ENCODE measurements around the gene TPGS1.

TPGS1 gene

DNA sequence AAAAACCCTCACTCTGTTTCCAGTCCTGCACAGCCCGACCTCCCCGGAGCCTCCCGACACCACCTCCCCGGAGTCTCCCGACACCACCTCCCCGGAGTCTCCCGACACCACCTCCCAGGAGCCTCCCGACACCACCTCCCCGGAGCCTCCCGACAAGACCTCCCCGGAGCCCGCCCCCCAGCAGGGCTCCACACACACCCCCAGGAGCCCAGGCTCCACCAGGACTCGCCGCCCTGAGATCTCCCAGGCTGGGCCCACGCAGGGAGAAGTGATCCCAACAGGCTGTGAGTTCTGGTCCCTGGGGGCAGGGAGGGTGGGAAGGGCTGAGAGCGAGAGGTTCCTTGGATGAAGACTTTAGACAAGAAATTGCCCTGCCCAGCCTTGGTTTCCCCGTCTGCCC, 5.7 kb upstream of the TPGS1 start:
- Histone ChIP-seq H3K4me1 (ENCODE audit: control insufficient read depth, low read depth, low read length) (no peaks in the 10 kb centered on the region), H3K4me3 (ENCODE audit: low read length) (no peak overlapping the region), H3K36me3 (ENCODE audit: control insufficient read depth, low read depth, low read length) (no peaks in the 10 kb centered on the region), H3K9ac (ENCODE audit: low read length) (no peak overlapping the region), H3K27me3 (ENCODE audit: control insufficient read depth, insufficient read depth, low read length) (peaks cover 35% of the 10 kb centered on the region), H3K27ac (ENCODE audit: low read length) (no peak overlapping the region), H3K9me3 (ENCODE audit: control insufficient read depth, low read depth, low read length) (no peaks in the 10 kb centered on the region)

DNA sequence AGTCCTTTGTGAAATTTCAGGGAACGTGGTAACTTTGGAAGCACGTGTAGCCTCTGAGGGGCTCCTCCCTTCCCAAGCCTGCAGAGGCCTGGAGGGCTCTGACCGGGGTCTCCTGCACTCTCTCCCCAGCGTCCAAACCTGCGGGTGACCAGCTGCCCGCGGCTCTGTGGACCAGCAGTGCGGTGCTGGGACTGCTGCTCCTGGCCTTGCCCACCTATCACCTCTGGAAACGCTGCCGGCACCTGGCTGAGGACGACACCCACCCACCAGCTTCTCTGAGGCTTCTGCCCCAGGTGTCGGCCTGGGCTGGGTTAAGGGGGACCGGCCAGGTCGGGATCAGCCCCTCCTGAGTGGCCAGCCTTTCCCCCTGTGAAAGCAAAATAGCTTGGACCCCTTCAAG, 2.7 kb upstream of the TPGS1 start:
- H3K27me3 ChIP-seq (ENCODE audit: control insufficient read depth, insufficient read depth, low read length): peaks cover 10% of the 10 kb centered on the region
- H3K9me3 ChIP-seq (ENCODE audit: control insufficient read depth, low read depth, low read length): no peaks in the 10 kb centered on the region
- H3K9ac ChIP-seq (ENCODE audit: low read length): no peak overlapping the region
- H3K4me3 ChIP-seq (ENCODE audit: low read length): no peak overlapping the region
- H3K36me3 ChIP-seq (ENCODE audit: control insufficient read depth, low read depth, low read length): no peaks in the 10 kb centered on the region
- no peak overlapping the region for H3K27ac ChIP-seq (ENCODE audit: low read length)
- no peaks in the 10 kb centered on the region for H3K4me1 ChIP-seq (ENCODE audit: control insufficient read depth, low read depth, low read length)

DNA sequence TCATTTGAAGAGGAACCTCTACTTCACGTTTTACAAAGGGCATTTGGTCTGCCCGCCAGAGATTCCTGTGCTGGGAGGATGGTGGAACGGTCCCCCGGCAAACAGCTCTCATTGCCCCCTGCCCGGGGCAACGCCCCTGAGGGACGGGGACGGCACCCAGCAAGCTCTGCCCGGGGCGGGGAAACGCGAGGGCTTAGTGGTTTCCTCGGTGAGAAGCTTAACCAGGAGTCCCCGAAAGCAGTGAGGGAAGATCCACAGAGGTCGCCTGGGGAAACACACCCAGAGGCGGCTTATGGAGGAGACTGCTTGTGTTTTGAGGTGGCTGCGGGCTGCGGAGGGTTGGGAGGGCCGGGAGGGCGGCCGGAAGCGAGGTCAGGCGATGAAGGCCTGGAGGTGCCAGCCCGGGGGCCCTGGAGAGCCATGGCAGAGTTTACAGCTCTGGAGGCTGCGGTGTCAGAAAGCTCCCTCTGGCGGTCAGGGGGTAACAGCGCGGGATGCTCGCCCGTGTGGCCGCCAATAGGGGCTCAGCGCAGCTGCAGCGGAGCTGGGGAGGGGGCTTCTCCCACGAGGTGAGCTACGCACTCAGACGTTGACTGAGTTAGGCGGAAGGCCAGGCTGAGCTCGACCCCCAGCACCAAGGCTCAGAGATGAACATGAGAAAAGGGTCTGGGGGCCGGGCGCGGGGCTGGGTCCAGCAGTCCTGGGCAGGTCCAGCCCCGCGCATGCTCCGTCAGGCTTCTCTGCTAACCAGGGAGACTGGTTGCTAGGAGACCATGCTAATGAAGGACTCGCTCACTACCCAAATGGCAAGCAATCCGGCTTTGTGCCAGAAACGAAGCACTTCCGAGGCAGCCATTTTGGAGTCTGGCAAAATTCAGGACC, 652 bp upstream of the TPGS1 start:
- peaks cover 9% of the 10 kb centered on the region for H3K4me1 ChIP-seq (ENCODE audit: control insufficient read depth, low read depth, low read length)
- H3K27me3 ChIP-seq (ENCODE audit: control insufficient read depth, insufficient read depth, low read length): peaks cover 9% of the 10 kb centered on the region
- no peaks in the 10 kb centered on the region for H3K9me3 ChIP-seq (ENCODE audit: control insufficient read depth, low read depth, low read length)
- H3K9ac ChIP-seq (ENCODE audit: low read length): peak overlapping the region; percentile 71
- H3K4me3 ChIP-seq (ENCODE audit: low read length): peak overlapping the region; percentile 77
- peak overlapping the region; percentile 85 for H3K27ac ChIP-seq (ENCODE audit: low read length)
- H3K36me3 ChIP-seq (ENCODE audit: control insufficient read depth, low read depth, low read length): no peaks in the 10 kb centered on the region

DNA sequence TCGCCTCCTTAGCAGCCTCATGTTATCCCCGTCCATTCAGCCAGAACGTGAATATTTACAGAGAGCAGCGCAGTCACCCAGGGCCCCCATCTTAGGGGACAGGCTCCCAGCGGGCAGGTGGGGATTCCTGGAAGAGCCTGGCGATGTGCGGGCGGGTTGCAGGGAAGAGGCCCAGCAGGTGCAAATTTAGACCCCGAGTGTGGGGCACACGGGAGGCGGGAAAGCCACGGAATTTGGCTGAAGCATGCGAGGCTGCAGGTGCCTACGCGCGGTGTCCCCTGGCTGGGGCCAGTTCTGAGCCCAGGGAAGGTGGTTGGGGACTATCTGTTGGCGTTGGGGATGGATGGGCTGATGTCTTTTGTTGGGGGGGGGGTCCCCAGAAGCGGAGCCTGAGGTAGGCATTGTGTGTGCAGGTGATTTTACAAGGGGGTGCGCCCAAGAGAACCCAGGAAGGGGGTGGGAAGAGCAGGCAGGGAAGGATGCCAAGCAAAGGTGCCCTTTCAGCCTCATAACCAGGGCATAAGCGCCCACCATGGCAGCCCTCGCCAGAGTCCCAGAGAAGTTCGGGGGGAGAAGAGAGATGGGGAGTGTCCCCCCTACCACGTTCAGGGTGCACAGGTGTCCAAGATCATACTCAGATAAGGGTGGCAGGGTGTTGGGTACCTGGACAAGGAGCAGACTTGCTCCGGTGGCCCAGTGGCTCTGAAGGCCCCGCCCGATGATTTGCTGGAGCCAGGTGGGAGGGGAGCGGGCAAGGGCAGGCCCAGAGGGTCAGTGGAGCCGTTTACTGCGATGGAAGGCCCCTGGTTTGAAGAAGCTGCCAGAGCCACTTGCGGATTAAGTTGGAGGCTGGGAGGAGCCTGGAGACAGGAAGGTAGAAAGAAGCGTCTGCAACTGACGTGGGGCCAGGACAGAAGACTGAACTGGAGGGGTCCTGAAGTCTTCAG, 1.2 kb downstream of the TPGS1 start:
- H3K36me3 ChIP-seq (ENCODE audit: control insufficient read depth, low read depth, low read length): no peaks in the 10 kb centered on the region
- peak overlapping the region; percentile 71 for H3K9ac ChIP-seq (ENCODE audit: low read length)
- H3K4me1 ChIP-seq (ENCODE audit: control insufficient read depth, low read depth, low read length): peaks cover 10% of the 10 kb centered on the region
- H3K9me3 ChIP-seq (ENCODE audit: control insufficient read depth, low read depth, low read length): no peaks in the 10 kb centered on the region
- H3K27ac ChIP-seq (ENCODE audit: low read length): no peak overlapping the region
- H3K4me3 ChIP-seq (ENCODE audit: low read length): peak overlapping the region; percentile 77
- peaks cover 27% of the 10 kb centered on the region for H3K27me3 ChIP-seq (ENCODE audit: control insufficient read depth, insufficient read depth, low read length)

DNA sequence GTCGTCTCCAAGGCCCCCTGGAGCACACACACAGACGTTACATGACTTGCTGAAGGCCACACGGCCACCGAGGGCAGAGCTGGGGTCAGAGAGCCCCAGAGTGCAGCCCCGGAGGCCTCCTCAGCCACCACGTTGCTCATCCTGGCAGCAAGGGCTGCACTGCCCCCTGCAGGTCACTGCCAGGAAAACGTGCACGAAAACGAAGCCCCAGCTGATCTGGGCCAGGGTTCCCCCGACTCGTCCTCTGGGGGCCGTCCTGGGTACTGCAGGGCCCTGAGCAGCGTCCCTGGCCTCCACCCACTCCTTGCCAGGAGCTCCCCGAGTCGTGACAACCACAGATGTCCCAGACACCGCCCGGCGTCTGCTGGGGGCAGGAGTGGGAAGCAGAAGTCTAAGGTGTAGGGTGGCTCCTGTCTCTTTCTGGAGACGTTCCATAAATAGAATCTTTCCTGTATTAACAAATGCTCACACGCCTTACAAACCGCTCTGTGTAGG, 3.4 kb downstream of the TPGS1 start:
- Histone ChIP-seq H3K4me3 (ENCODE audit: low read length) (peak overlapping the region; percentile 43), H3K36me3 (ENCODE audit: control insufficient read depth, low read depth, low read length) (no peaks in the 10 kb centered on the region), H3K9me3 (ENCODE audit: control insufficient read depth, low read depth, low read length) (no peaks in the 10 kb centered on the region), H3K9ac (ENCODE audit: low read length) (peak overlapping the region; percentile 32), H3K27ac (ENCODE audit: low read length) (no peak overlapping the region), H3K27me3 (ENCODE audit: control insufficient read depth, insufficient read depth, low read length) (peaks cover 38% of the 10 kb centered on the region), H3K4me1 (ENCODE audit: control insufficient read depth, low read depth, low read length) (peaks cover 10% of the 10 kb centered on the region)

DNA sequence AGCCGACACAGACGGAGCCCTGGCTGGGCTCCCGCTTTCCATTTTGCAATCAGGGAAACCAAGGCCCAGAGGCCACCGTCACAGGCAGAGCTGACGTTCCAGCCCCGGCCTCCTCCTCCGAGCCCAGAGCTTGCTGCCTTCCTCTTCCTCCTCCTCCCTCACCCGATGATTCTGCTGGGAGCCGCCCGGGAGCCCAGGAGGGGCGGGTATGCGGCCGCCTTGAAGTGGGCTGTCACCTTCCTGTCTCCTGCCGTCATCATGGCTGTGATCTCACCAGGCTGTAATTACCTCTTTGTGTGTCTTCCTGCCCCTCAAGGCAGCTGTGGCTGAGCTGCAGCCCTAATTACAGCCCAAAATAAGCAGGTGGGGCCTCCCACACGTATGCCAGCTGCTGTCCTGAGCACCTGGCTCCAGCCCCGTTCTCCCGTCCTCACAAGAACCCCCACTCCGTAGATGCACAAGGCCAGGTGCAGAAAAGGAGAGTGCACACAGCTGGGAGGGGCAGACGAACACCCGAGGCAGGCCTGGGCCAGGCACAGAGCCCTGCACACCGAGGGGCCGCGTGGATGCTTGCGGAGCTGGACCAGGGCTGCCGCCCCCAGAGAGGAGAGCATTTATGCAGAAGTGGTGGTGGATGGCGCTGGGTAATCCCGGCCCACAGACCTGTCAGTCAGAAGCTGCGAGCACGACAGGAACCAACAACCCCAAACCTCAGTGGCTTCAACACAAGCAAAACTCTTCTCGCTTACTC, 4.0 kb downstream of the TPGS1 start:
- peaks cover 10% of the 10 kb centered on the region for H3K4me1 ChIP-seq (ENCODE audit: control insufficient read depth, low read depth, low read length)
- H3K27me3 ChIP-seq (ENCODE audit: control insufficient read depth, insufficient read depth, low read length): peaks cover 38% of the 10 kb centered on the region
- H3K4me3 ChIP-seq (ENCODE audit: low read length): peak overlapping the region; percentile 43
- H3K27ac ChIP-seq (ENCODE audit: low read length): no peak overlapping the region
- peak overlapping the region; percentile 32 for H3K9ac ChIP-seq (ENCODE audit: low read length)
- H3K36me3 ChIP-seq (ENCODE audit: control insufficient read depth, low read depth, low read length): no peaks in the 10 kb centered on the region
- H3K9me3 ChIP-seq (ENCODE audit: control insufficient read depth, low read depth, low read length): no peaks in the 10 kb centered on the region

DNA sequence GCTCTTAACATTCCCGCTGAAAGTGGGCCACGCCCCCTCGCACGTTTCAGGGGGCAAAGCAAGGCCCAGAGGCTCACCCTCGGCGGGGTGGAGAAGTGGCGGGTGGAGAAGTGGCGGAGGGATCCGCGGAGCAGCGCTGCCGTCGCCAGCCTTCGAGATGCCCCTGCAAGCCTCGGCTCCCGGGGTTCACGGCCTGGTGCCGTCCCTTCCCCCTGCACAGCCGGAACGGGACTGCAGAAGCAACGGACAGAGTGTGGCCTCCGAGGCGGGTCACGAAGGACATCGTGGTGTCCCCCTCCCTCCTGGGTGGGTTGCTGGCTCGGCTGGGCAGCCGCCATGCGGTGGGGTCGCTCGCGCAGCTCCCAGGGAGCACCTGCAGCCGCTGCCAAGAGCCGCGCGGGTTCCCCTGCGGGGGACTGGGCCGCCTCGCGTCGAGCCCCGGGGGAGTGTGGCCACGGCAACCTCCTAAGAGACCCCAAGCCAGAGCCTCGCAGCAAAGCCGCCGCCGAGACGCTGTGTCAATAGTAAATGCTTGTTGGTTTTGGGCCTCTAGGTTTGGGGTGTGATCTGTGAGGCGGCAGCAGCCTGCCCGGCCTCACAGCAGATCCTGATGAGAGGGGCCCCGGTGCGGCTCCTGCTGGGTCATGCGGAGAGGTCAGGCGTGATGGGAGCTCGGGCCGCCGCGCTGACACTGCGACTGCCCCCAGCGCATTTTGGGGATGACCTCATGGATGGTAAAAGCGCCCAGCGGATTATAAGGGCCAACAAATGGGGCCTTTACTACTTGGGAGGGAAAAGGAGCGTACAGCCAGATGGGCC, 5.5 kb downstream of the TPGS1 start:
- Histone ChIP-seq H3K4me3 (ENCODE audit: low read length) (no peak overlapping the region), H3K9ac (ENCODE audit: low read length) (no peak overlapping the region), H3K9me3 (ENCODE audit: control insufficient read depth, low read depth, low read length) (no peaks in the 10 kb centered on the region), H3K36me3 (ENCODE audit: control insufficient read depth, low read depth, low read length) (no peaks in the 10 kb centered on the region), H3K27me3 (ENCODE audit: control insufficient read depth, insufficient read depth, low read length) (peaks cover 38% of the 10 kb centered on the region), H3K27ac (ENCODE audit: low read length) (no peak overlapping the region), H3K4me1 (ENCODE audit: control insufficient read depth, low read depth, low read length) (peaks cover 10% of the 10 kb centered on the region)

DNA sequence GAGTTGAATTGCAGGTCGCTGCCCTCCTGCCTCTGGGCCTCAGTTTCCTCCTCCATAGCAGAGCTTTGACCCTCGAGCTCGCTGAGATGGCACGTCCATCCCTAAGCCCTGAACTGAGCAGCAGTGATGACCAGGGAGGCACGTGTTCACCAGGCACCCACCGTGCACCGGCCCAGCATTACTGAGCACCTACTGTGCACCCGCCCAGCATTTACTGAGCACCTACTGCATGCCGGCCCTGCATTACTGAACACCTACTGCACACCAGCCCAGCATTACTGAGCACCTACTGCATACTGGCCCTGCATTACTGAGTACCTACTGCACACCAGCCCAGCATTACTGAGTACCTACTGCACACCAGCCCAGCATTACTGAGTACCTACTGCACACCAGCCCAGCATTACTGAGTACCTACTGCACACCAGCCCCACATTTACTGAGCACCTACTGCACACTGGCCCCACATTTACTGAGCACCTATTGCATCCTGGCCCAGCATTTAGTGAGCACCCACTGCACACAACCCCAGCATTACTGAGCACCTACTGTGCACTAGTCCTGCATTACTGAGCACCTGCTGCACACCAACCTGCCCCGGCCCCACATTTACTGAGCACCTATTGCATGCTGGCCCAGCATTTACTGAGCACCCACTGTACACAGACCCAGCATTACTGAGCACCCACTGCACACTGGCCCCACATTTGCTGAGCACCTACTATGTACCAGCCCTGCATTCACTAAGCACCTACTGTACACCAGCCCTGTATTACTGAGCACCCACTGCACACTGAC, 6.3 kb downstream of the TPGS1 start:
- Histone ChIP-seq H3K4me1 (ENCODE audit: control insufficient read depth, low read depth, low read length) (peaks cover 10% of the 10 kb centered on the region), H3K36me3 (ENCODE audit: control insufficient read depth, low read depth, low read length) (no peaks in the 10 kb centered on the region), H3K4me3 (ENCODE audit: low read length) (no peak overlapping the region)

DNA sequence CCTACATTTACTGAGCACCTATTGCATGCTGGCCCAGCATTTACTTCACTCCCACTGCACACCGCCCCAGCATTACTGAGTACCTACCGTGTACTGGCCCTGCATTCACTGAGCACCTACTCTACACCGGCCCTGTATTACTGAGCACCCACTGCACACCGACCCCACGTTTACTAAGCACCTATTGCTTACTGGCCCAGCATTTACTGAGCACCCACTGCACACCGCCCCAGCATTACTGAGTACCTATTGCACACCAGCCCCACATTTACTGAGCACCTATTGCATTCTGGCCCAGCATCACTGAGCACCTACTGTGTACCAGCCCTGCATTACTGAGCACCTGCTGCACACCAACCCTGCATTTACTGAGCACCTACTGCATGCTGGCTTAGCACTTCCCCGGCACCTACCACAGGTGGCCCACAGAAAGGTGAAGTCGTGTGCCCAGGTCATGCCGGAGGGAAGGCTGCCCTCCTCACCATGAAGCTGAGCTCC, 6.9 kb downstream of the TPGS1 start:
- Histone ChIP-seq H3K27me3 (ENCODE audit: control insufficient read depth, insufficient read depth, low read length) (peaks cover 38% of the 10 kb centered on the region), H3K9ac (ENCODE audit: low read length) (no peak overlapping the region), H3K4me3 (ENCODE audit: low read length) (no peak overlapping the region), H3K27ac (ENCODE audit: low read length) (no peak overlapping the region), H3K9me3 (ENCODE audit: control insufficient read depth, low read depth, low read length) (no peaks in the 10 kb centered on the region), H3K36me3 (ENCODE audit: control insufficient read depth, low read depth, low read length) (no peaks in the 10 kb centered on the region), H3K4me1 (ENCODE audit: control insufficient read depth, low read depth, low read length) (peaks cover 10% of the 10 kb centered on the region)

More for the DNA sequence above, 6.3 kb downstream of the TPGS1 start:
- Histone ChIP-seq H3K27ac (ENCODE audit: low read length) (no peak overlapping the region), H3K27me3 (ENCODE audit: control insufficient read depth, insufficient read depth, low read length) (peaks cover 38% of the 10 kb centered on the region), H3K9me3 (ENCODE audit: control insufficient read depth, low read depth, low read length) (no peaks in the 10 kb centered on the region), H3K9ac (ENCODE audit: low read length) (no peak overlapping the region)

Measured in iPS-18a (cell line).